ENCODE measurements around the gene C1QTNF6.

C1QTNF6 gene

DNA sequence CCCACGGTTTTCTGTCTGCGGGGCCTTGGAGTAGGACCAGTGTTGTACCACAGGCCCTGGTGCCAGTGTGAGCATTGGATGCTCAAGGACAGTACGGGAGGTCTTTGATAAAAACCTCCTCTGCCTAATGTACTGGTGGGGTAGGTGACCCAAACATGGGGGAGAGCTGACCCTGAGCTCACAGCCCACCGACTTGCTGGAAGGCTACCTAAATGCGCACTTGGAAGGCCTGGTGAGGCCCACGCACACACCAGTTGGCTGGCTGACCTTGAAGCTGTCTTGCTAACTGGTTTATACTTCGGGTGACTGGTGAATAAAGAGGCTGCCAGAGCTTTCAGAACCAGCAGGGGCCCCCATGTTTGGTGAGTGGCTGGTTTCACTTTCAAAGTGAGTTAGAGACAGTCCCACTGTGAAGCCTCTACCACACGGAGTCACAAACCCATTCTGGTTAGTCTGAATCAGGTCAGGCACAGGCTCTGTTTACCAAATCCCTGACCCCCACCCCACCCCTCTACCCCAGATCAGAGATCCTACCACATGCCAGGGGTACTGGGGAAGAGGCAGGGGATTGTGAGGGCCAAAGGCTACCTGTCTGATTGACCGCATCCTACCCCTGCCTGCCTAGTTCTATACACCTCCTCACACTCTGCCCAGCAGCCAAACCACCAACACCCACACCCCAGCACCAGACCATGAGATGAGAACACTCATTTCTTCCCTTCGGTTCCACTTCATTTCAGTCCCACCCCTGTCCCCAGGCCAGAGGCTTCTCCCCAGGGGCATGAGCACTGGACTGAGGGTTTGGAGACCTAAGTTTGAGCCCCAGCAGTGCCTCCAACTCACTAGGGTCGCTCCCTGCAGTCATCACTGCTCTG lies 25.6 kb downstream of the C1QTNF6 start:
- TF ChIP-seq GATA2 (IDR thresholded peaks at IDR 0.05; ENCODE audit: low read depth, low read length) (no peak), GATA3 (IDR thresholded peaks at IDR 0.05; ENCODE audit: low read depth, low read length) (no peak)

GRCh38 chr22:37161443-37161842 lies 26.6 kb downstream of the C1QTNF6 start:
- TF ChIP-seq GATA3 (IDR thresholded peaks at IDR 0.05; ENCODE audit: low read depth, low read length) (no peak), GATA2 (IDR thresholded peaks at IDR 0.05; ENCODE audit: low read depth, low read length) (no peak)

GRCh38 chr22:37160027-37160426 lies 28.0 kb downstream of the C1QTNF6 start:
- TF ChIP-seq GATA3 (IDR thresholded peaks at IDR 0.05; ENCODE audit: low read depth, low read length) (no peak), GATA2 (IDR thresholded peaks at IDR 0.05; ENCODE audit: low read depth, low read length) (no peak)

GRCh38 chr22:37158963-37159290 lies 29.1 kb downstream of the C1QTNF6 start:
- TF ChIP-seq GATA3 (IDR thresholded peaks at IDR 0.05; ENCODE audit: low read depth, low read length), result no peak
- no peak for TF ChIP-seq GATA2 (IDR thresholded peaks at IDR 0.05; ENCODE audit: low read depth, low read length)

DNA sequence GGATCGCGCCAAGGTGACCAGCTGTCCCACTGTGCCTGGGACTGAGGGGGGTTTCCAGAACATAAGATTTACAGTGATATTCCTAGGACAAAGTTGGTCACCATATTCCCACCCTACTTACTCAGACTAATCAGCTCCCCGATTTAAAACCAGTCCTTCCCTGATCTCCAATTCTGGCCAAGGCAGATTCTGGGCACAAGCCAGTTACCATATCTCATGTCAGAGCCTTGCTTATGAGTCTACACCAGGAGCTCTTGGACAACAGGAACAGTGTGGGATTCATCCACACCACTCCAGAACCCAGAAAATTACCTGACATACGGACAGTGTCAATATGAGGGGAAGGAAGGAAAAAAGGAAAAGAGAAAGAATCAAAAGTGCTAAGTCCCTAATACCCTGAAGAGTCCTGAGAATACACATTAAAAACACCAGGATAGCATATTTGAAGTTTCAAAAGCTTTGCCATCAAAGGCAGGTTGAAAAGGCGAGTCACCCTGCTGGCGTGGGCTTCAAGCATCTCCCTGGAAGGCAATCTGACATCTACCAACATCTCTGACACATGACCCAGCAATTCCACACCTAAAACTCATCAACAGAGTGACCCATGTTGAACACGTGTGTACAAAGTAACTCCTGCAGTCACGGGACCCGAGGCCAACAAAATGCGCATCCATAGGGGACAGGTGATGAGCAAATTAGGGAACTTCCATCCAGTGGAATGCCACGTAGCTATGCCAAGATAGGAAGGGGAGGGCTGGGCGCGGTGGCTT lies 30.3 kb downstream of the C1QTNF6 start:
- no peak for TF ChIP-seq GATA2 (IDR thresholded peaks at IDR 0.05; ENCODE audit: low read depth, low read length)

GRCh38 chr22:37156686-37157435 lies 31.2 kb downstream of the C1QTNF6 start:
- TF ChIP-seq GATA2 (IDR thresholded peaks at IDR 0.05; ENCODE audit: low read depth, low read length), result no peak
- TF ChIP-seq GATA3 (IDR thresholded peaks at IDR 0.05; ENCODE audit: low read depth, low read length), result no peak

DNA sequence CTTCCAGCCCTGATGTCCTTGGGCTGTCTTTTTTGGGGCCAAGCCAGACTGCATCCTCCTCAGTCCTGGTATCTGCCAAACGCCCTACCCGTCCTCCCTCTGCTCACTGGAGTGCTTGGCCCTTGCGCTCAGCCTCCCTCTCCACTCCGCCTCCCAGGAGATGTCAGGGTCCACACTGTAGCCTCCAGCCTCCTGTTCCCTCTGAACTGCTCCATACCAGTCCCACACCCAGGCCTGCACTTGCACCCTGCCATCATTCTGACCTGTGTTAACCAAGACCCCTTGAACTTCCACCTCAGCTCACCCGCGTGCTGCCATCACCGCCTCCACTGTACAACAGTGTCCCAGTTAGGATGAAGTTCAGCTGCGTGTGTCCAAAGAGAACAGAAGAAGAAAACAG lies 32.1 kb downstream of the C1QTNF6 start:
- TF ChIP-seq GATA3 (IDR thresholded peaks at IDR 0.05; ENCODE audit: low read depth, low read length) (no peak), GATA2 (IDR thresholded peaks at IDR 0.05; ENCODE audit: low read depth, low read length) (no peak)

- TF ChIP-seq GATA2 (IDR thresholded peaks at IDR 0.05; ENCODE audit: low read depth, low read length) (no peak), GATA3 (IDR thresholded peaks at IDR 0.05; ENCODE audit: low read depth, low read length) (no peak)
Observed at GRCh38 chr22:37154925-37155712, 32.9 kb downstream of the C1QTNF6 start.

DNA sequence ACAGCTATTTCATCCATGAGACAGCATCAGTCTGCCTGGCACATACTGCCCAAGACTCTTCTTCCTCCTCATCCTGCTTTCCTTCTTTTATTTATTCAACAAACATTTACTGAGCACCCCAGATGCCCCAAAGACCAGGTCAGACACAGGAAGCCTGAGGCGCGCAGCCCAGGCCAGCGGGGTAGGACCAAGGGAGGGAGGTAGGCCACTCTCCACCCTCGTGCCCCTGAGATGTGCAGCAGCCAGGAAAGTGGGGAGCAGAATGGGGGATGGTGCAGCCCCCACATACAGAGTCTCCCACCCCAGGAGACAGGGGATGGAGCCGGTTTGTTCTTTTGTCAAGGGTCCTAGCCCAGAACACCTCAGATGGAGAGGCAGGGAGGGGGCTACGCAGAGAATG lies 34.1 kb downstream of the C1QTNF6 start:
- TF ChIP-seq GATA2 (IDR thresholded peaks at IDR 0.05; ENCODE audit: low read depth, low read length), result no peak
- no peak for TF ChIP-seq GATA3 (IDR thresholded peaks at IDR 0.05; ENCODE audit: low read depth, low read length)

DNA sequence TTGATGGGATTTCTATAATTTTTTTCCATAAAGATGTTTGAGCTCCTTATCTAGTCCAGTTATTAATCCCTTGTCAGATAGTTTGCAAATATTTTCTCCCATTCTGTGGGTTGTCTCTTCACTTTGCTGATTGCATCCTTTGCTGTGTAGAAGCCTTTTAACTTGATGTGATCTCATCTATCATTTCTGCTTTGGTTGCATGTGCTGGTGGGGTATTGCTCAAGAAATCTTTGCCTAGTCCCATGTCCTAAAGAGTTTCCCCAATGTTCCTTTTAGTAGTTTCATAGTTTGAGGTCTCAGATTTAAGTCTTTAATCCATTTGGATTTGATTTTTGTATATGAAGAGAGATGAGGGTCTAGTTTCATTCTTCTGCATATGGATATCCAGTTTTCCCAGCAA lies 36.6 kb downstream of the C1QTNF6 start:
- TF ChIP-seq GATA2 (IDR thresholded peaks at IDR 0.05; ENCODE audit: low read depth, low read length), result no peak
- TF ChIP-seq GATA3 (IDR thresholded peaks at IDR 0.05; ENCODE audit: low read depth, low read length), result no peak

DNA sequence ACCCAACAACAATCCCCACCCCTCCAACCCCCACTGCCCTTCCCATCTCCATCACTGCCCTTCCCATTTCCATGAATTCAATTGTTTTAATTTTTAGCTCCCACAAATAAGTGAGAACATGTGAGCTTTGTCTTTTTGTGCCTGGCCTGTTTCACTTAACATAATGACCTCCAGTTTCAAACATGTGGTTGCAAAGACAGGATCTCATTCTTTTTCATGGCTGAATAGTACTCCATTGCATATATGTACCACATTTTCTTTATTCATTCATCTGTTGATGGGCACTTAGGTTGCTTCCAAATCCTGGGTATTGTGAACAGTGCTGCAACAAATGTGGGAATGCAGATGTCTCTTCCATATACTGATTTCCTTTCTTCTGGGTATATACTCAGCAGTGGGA lies 37.3 kb downstream of the C1QTNF6 start:
- TF ChIP-seq GATA3 (IDR thresholded peaks at IDR 0.05; ENCODE audit: low read depth, low read length), result no peak

DNA sequence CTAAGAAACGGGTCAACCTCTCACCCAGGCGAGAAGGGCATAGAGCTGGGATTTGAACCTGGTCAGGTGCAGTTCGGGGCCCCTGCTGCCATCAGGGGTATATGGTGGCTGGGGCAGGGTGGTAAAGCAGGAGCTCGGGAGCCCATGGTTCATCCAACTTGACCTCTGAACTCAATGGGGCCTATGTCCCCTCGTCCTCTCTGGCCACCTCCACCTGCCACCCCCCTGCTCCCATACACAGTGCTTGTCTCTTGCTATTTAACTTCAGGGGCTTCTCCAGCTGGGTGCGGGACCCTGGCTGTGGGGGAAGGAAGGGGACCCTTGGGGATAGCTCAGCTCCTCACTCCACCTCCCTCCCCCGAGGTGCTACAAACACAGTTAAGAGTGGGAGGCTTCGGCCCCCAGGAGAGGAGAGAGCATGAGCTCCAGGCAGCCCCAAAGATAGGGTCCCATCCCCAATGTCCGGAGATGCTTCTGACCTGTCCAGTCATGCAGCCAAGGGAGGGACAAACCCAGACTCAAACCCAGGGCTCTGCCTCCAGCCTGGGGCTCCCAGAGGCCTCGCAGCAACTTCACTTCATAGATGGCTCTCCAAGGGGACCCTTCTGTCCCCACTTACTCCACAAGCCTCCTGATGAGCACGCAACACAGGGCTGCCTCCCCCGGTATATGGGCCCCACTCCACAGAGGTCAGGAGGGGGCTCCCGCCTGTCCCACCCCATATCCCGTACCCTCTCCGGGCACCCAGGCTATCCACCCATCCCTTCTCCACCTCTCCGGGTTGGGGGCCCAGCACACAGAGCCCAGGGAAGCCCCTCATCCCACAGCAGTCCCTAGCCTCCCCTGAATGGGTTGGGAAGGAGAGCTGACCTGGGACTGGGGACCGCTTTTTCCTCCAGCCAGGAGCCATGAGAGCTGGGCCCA lies 39.0 kb downstream of the C1QTNF6 start:
- TF ChIP-seq GATA3 (IDR thresholded peaks at IDR 0.05; ENCODE audit: low read depth, low read length), result no peak
- TF ChIP-seq GATA2 (IDR thresholded peaks at IDR 0.05; ENCODE audit: low read depth, low read length), result no peak
